HG03135 (cell line): Measurements from ENCODE around the gene FLT3LG.
"Not testable (repeated sequence)": the region's sequence is repeated elsewhere in the genome, so short reads cannot be mapped to it uniquely, and the experiment has no call there.

Experiments used
- ATAC-seq: cut with Tn5 transposase; IDR thresholded peaks from one replicate; pipeline ENCODE4 v1.9.1; 2021; ENCODE audit warnings: mild to moderate bottlenecking, moderate library complexity; ENCODE audit not compliant: unreplicated experiment

The FLT3LG gene

DNA sequence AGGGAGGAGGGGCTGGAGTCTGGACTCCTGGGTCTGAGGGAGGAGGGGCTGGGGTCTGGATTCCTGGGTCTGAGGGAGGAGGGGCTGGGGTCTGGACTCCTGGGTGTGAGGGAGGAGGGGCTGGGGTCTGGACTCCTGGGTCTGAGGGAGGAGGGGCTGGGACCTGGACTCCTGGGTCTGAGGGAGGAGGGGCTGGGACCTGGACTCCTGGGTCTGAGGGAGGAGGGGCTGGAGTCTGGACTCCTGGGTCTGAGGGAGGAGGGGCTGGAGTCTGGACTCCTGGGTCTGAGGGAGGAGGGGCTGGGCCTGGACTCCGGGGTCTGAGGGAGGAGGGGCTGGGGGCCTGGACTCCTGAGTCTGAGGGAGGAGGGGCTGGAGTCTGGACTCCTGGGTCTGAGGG is 12.9 kb upstream of the FLT3LG start:
- ATAC-seq, result not testable (repeated sequence)

DNA sequence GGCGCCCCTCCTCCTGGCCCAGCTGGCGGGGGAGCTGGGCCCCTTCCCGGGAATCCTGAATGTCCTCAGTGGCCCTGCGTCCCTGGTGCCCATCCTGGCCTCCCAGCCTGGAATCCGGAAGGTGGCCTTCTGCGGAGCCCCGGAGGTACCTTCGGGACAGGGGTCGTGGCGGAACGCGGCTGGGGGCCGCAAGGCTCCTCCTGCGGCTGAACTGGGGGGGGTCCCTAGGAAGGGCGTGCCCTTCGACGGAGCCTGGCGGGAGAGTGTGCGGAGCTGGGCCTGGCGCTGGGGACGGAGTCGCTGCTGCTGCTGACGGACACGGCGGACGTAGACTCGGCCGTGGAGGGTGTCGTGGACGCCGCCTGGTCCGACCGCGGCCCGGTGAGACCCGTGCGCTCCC is 12.4 kb upstream of the FLT3LG start:
- no peak for ATAC-seq

DNA sequence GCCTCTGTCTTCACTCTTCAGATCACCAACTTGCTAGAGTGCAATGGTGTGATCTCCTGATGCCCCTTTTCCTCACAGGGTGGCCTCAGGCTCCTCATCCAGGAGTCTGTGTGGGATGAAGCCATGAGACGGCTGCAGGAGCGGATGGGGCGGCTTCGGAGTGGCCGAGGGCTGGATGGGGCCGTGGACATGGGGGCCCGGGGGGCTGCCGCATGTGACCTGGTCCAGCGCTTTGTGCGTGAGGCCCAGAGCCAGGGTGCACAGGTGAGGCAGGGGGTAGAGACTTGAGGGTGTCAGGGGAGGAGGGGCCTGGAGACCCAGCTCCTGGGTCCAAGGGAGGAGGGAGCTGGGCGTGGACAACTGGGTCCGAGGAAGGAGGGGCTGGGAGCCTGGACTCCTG is 11.5 kb upstream of the FLT3LG start:
- no peak for ATAC-seq

DNA sequence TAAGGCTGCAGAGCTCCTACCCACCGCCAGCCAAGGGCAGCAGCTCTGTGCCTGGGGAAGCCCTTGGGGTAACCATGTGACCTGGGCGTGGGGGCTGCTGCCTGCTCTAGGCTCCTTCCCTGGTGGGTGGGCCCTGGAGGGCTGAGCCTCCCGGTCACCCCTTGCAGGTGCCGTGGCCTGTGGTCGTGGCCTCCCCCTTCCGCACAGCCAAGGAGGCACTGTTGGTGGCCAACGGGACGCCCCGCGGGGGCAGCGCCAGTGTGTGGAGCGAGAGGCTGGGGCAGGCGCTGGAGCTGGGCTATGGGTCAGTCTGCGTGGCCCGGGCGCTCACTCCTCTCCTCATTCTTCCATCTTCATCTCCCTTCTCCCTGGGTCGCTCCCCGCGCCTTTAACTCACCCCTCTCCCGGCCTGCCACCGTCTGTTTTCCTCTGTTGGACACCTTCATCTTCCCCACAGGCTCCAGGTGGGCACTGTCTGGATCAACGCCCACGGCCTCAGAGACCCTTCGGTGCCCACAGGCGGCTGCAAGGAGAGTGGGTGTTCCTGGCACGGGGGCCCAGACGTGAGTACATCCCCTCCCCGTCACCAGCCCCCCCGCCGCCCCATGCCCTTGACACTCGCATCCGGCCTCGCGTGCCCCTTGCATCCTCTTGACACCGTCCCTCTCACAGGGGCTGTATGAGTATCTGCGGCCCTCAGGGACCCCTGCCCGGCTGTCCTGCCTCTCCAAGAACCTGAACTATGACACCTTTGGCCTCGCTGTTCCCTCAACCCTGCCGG is 9.9 kb upstream of the FLT3LG start:
- no peak for ATAC-seq

DNA sequence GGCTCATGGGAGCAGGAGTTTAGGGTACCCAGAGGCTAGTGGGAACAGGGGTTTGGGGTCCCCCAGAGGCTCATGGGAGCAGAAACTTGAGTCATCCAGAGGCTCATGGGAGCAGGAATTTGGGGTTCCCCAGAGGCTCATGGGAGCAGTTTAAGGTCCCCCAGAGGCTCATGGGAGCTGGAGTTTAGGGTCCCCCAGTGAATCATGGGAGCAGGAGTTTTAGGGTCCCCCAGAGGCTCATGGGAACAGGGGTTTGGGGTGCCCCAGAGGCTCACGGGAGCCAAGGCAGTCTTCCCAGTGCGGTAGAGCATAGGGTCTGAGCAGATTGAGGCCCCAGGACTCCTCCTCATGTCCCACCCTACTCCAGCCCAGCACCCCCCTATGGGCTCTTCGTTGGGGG is 8.6 kb upstream of the FLT3LG start:
- no peak for ATAC-seq

DNA sequence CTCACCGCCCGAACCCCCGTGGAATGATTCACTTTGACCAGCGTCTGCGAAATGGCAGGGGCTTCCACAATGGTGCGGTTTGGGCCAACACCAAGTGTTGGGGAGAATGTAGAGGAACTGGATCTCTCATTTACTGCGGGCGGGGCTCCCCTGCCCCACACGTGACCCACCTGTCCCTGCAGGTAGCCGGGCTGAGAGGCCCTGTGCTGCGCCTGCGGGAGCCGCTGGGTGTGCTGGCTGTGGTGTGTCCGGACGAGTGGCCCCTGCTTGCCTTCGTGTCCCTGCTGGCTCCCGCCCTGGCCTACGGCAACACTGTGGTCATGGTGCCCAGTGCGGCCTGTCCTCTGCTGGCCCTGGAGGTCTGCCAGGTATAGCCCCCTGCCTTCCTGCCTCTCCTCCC is 5.8 kb upstream of the FLT3LG start:
- no peak for ATAC-seq

DNA sequence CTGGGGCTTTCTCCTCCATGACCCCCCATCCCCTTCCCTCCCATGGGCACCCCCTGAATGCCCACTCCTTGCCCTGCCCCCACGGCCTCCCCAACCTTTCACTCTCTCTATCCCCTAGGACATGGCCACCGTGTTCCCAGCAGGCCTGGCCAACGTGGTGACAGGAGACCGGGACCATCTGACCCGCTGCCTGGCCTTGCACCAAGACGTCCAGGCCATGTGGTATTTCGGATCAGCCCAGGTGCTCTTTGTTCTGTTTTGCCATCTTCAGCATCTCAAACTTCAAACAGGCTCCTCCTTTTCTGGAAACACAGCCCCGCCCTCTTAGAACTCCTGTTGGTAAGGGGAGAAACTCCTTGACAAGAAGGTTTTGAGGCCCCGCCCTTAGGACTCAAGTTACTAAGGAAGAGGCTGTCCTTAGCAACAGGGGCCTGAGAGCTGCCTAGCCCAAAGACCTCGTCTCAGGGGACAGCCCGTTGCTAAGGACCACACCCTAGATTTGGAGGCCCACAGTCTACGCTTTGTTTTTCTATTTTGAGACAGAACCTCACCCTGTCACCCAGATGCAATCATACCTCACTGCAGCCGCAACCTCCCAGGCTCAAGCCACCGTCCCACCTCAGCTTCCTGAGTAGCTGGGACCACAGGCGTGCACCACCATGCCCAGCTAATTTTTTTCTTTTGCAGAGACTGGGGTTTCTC is 5.1 kb upstream of the FLT3LG start:
- ATAC-seq, result peak; percentile 64

DNA sequence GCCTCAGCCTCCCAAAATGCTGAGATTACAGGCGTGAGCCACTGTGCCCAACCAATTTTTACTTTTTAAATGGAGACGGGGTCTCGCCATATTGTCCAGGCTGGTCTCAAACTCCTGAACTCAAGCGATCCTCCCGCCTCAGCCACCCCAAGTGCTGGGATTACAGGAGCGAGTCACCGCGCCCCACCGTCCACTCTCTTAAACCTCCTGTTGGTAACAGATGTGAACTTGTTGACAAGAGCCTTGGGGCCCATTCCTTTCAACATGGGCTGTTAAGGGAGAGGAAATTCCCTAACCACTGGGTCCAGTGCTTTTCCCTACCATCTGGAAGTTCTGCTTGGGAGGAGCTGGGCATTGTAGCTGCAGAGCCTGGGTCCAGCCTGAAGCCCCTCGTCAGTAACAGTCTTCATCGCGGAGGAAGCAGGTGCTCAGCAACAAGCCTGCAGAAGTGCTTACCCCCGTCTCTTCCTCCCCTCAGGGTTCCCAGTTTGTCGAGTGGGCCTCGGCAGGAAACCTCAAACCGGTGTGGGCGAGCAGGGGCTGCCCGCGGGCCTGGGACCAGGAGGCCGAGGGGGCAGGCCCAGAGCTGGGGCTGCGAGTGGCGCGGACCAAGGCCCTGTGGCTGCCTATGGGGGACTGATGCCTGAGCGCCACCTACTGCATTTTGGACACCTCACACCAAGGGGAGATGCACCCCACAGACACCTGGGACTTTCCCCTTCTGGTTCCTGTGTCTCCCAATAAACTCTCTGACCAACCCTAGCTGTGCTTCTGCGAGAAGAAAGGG is 4.0 kb upstream of the FLT3LG start:
- ATAC-seq, result peak; percentile 45

DNA sequence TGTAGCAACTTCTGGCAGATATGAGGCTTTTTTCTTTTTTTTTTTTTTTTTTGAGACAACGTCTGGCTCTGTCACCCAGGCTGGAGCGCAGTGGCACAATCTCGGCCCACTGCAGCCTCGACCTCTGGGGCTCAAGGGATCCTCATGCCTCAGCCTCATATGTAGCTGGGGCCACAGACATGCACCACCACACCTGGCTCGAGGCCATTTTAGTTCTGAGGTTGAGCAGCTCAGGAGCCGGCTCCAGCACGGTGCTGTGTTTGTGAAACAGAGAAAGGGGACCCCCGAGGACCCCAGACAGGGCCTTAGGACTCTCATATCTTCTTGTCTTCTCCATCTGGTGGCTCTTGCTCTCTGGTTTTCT is 3.4 kb upstream of the FLT3LG start:
- no peak for ATAC-seq

DNA sequence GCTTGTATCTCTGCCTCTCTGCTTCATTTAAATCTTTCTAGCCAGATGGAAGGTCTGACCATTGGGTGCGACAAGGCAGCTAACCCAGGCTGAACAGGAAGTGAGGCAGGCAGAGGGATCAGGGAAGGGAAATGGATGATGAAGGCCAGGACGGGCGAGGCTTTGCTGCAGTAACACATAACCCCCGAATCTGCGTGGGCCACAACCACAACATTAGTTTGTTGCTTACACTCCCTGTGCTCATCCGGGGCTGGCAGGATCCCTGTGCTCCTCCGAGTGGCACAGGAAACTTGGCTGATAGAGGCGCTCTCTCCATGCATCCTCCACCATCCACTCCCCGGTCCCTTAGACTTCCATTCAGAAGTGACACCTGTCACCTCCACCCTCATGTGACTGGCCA is 1.1 kb upstream of the FLT3LG start:
- ATAC-seq, result no peak

DNA sequence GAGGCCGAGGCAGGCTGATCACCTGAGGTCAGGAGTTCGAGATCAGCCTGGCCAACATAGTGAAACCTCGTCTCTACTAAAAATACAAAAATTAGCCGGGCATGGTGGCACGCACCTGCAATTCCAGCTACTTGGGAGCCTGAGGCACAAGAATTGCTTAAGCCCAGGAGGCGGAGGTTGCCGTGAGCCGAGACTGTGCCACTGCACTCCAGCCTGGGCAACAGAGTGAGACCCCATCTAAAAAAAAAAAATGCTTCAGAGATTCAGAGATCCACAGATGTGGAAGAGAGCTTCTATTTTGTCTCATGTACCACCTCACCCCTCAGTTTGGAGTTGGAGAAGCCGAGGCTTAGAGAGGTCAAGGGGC is 531 bp upstream of the FLT3LG start:
- not testable (repeated sequence) for ATAC-seq

DNA sequence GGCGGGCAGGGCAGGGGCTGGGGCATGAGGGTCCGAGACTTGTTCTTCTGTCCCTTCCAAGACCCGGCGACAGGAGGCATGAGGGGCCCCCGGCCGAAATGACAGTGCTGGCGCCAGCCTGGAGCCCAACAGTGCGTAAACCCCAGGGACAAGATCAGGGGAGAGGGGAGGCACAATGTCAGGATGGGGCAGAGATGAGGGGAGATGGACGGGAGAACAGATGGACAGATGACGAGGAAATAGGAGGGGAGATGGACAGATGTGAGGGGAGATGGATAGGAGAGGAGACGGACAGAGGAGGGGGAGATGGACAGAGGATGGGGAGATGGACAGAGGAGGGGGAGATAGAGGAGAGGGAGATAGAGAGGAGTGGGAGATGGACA is 518 bp downstream of the FLT3LG start:
- no peak for ATAC-seq

DNA sequence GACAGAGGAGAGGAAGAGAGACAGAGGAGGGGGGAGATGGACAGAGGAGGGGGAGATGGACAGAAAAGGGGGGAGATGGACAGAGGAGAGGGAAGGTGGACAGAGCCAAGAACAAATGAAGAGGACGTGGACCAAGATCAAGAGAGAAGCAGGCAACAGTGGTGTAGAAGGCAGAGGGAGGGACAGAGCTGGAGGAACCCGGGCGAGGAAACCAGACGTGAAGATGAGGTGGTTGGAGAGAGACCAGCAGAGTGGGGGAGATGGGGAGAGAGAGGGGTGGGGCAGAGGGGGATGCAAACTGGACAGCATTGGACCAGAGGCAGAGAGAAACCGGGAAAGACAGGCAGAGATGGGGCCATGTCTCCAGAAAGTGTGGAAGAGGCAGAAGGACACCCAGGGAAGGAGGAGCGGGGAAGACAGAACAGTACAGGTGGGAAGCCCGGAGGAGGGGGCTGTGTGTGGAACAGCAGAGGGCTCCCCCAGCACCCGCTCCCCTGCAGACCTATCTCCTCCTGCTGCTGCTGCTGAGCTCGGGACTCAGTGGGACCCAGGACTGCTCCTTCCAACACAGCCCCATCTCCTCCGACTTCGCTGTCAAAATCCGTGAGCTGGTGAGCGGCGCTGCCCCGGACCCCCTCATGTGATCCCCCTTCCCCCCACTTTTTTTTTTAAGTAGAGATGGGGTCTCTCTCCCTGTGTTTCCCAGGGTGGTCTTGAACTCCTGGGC is 1.3 kb downstream of the FLT3LG start:
- ATAC-seq, result no peak

DNA sequence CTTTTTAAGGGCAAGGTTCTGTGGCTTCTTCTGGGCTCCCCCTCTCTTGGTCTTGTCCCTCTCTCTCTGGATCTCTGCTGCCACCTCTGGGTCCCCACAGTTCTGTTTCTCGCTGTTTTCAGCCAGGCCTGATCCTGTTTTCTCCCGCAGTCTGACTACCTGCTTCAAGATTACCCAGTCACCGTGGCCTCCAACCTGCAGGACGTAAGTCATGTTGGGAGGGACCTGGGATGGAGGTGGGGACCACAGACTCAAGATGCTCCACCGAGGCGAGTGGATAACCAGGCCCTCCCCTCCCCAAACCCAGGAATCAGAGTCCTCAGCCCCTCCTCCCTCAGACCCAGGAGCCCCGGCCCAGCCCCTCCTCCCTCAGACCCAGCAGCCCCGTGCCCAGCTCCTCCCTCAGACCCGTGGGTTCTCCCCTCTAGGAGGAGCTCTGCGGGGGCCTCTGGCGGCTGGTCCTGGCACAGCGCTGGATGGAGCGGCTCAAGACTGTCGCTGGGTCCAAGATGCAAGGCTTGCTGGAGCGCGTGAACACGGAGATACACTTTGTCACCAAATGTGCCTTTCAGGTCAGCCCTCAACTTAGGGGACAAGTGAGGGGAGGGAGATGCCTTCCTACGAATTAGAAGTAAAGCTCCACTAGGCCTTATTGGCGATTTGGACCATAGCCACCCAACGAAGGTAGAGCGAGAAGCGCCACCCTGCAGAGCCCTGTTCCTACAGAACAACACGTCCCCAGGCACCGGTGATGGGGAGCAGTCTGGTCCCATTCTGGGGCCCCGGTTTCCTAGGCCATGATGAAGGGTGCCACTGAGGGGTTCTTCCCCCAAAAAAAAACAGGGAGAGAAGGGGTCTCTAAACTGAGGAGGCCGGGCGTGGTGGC is 2.2 kb downstream of the FLT3LG start:
- ATAC-seq, result no peak

DNA sequence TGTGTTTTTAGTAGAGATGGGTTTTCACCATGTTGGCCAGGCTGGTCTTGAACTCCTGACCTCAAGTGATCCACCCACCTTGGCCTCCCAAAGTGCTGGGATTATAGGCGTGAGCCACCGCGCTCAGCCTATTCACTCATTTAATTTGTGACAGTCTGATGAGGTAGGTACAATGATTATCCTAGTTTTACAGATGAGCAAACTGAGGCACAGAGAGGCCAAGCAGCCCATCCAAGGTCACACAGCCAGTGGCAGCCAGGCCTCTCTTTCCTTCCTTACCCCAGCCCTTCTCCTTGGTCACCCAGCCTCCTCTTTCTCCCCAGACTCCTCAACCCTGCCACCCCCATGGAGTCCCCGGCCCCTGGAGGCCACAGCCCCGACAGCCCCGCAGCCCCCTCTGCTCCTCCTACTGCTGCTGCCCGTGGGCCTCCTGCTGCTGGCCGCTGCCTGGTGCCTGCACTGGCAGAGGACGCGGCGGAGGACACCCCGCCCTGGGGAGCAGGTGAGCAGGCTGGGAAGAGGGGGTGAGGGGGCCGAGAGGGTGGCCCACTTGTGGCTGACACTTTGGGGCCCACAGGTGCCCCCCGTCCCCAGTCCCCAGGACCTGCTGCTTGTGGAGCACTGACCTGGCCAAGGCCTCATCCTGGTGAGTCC is 6.1 kb downstream of the FLT3LG start:
- ATAC-seq, result no peak

DNA sequence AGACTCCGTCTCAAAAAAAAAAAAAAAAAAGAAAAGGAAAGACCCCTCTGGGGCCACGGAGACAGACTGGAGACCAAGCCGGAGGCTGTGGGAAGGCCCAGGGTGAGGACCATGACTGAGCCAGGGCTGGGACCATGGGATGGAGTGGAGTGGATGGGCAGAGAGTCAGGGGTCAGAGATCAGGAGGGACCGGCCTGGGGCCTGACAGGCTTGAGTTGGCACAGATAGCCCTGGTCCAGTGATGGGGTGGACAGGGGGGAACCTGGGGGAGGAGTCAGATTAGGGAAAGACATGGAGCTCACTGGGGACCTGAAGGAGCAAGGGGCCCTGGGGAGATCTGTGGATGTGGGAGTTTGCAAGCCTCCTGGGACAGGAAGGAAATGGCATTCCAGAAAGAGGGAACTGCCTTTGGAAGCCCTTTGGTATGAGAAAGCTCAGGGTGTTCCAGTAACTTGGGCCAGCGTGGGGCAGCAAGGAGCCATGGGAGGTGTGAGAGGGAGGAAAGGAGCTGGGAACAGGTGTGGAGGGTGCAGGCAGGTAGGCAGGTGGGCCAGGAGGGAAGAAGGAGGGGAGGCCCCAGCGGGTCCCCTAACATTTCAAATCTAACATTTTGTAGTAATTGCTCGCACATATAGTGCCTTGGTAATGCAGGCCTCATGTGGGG is 7.1 kb downstream of the FLT3LG start:
- no peak for ATAC-seq

DNA sequence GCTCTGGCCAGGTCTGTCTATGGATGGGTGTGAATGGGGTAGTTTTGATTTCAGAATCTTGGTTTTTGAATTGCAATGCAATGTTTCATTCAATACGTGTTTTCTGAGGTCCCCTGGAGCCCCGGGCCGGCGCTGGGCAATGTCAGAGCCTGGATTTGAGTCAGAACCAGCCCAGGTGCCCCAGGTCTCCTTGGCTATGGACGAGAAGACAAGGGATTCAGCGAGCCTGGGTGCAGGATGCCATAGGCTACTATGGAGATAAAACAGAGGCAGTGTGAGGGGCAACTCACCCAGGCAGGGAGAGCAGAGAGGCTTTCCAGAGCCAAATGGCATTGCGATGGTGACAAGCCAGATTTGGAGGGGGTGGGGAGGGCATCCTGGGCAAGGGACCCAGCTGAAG is 12.2 kb downstream of the FLT3LG start:
- no peak for ATAC-seq

DNA sequence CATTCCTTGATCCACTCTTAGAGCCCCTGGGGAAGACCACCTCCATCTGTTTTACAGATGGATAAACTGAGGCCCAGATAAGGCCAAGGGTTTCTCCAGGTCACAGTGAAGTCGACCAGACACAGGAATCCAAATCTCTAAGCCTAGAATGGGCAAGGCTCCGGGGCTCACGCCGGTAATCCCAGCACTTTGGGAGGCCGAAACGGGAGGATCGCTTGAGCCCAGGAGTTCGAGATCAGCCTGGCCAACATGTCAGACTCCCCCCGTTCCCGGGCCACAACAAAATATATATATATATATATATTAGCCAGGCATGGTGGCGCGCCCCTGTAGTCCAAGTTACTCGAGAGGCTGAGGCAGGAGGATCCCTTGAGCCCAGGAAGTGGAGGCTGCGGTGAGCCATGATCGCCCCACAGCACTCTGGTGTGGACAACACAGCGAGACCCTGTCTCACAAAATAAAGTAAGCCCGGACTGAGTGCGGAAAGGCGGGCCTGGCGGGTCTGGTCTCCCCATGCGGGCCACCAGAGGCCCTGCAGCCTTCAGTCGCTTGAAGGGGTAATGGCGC is 12.8 kb downstream of the FLT3LG start:
- no peak for ATAC-seq
